ENCODE results near the gene FCN1. TPM values are rescaled to one million over a fixed set of nuclear protein-coding genes. Genes with fewer than 3 reads are reported as not detected.

Gene FCN1
- total RNA-seq, 4 donors from 2014 or later = 0.46 to 3.4 (median 1.6) TPM

DNA sequence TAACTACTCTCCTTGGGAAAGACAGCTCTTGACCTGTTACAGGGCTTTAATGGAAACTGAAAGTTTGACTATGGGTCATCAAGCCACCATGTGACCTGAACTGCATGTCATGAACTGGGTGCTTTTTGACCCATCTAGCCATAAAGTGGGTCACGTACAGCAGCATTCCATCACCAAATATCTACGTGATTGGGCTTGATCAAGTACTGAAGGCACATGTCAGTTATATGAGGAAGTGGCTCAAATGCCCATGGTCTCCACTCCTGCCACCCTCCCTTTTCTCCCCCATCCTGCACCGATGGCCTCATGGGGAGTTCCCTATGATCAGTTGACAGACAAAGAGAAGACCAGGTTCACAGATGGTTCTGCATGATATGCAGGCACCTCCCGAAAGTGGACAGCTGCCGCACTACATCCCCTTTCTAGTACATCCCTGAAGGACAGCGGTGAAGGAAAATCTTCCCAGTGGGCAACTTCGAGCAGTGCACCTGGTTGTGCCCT, 7.3 kb upstream of the FCN1 start:
- H3K9me3 ChIP-seq = no peaks in the 10 kb centered on the region
- intact Hi-C loops (cut with DNase I; ENCODE audit: low total_unique reads) (no loop called here), in situ Hi-C loops (cut with MboI; ENCODE audit: low sequenced_read_pairs in 4 of 4) (no loop called here)
- H3K4me1 ChIP-seq = no peaks in the 10 kb centered on the region
- no peak for ATAC-seq
- no peak overlapping the region for H3K27ac ChIP-seq
- no peak for DNase-seq
- no peaks in the 10 kb centered on the region for H3K36me3 ChIP-seq
- no peaks in the 10 kb centered on the region for H3K27me3 ChIP-seq
- TF ChIP-seq POLR2A (IDR thresholded peaks at IDR 0.05) = no peak
- TF ChIP-seq, protein P1, sequence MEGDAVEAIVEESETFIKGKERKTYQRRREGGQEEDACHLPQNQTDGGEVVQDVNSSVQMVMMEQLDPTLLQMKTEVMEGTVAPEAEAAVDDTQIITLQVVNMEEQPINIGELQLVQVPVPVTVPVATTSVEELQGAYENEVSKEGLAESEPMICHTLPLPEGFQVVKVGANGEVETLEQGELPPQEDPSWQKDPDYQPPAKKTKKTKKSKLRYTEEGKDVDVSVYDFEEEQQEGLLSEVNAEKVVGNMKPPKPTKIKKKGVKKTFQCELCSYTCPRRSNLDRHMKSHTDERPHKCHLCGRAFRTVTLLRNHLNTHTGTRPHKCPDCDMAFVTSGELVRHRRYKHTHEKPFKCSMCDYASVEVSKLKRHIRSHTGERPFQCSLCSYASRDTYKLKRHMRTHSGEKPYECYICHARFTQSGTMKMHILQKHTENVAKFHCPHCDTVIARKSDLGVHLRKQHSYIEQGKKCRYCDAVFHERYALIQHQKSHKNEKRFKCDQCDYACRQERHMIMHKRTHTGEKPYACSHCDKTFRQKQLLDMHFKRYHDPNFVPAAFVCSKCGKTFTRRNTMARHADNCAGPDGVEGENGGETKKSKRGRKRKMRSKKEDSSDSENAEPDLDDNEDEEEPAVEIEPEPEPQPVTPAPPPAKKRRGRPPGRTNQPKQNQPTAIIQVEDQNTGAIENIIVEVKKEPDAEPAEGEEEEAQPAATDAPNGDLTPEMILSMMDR (IDR thresholded peaks at IDR 0.05 in 4 of 5, conservative IDR thresholded peaks at IDR 0.05 in 1 of 5) = no peak
- H3K4me3 ChIP-seq = no peak overlapping the region

DNA sequence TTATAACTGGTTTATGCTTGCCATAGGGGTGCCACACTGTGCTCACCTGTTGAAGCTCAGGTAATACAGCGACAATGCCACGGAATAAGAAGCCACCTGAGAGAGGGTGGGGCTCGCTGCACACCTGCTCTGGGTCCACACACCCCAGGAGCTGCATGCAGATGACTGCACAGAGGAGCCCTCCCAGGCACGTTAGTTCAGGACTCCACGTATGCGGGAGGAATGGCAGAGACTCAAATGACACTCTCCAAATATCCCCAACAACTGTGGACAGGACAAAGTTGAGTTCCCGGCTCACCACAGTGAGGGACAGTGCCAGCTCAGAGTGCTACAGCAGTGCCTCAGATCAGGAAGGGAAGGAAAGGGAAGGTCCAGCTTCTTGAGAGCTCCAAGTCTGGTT, 5.8 kb upstream of the FCN1 start:
- no peaks in the 10 kb centered on the region for H3K9me3 ChIP-seq
- intact Hi-C loops (cut with DNase I; ENCODE audit: low total_unique reads) = no loop called here
- H3K4me3 ChIP-seq = no peak overlapping the region
- ATAC-seq (no peak), DNase-seq (no peak)
- TF ChIP-seq POLR2A (IDR thresholded peaks at IDR 0.05) = no peak
- TF ChIP-seq, protein P1 (IDR thresholded peaks at IDR 0.05 in 4 of 5, conservative IDR thresholded peaks at IDR 0.05 in 1 of 5) = no peak
- H3K27ac ChIP-seq = no peak overlapping the region
- H3K36me3 ChIP-seq = no peaks in the 10 kb centered on the region
- H3K27me3 ChIP-seq = peaks cover 0 to 6% (median 0%) of the 10 kb centered on the region in 3 donors
- H3K4me1 ChIP-seq = no peaks in the 10 kb centered on the region
- in situ Hi-C loops (cut with MboI; ENCODE audit: low sequenced_read_pairs in 4 of 4) = no loop called here

DNA sequence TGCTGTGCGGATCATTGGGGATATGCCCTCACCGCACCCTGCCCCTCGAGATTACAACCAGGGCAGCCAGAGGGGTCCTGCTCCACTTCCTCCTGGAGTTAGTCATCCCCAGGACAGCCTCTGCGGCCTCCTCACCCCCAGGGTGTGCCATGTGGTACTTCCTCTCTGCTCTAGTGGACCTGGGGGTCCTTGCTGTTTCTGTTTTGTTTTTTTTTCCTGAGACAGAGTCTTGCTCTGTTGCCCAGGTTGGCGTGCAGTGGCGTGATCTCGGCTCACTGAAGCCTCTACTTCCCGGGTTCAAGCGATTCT, 5.2 kb upstream of the FCN1 start:
- Histone ChIP-seq H3K27me3 (peaks cover 0 to 6% (median 0%) of the 10 kb centered on the region in 3 donors), H3K4me3 (no peak overlapping the region), H3K27ac (no peak overlapping the region), H3K36me3 (no peaks in the 10 kb centered on the region), H3K4me1 (no peaks in the 10 kb centered on the region), H3K9me3 (no peaks in the 10 kb centered on the region)
- ATAC-seq (no peak), DNase-seq (no peak)
- intact Hi-C loops (cut with DNase I; ENCODE audit: low total_unique reads) (no loop called here), in situ Hi-C loops (cut with MboI; ENCODE audit: low sequenced_read_pairs in 4 of 4) (no loop called here)
- TF ChIP-seq, protein P1 (IDR thresholded peaks at IDR 0.05 in 4 of 5, conservative IDR thresholded peaks at IDR 0.05 in 1 of 5) = no peak
- no peak for TF ChIP-seq POLR2A (IDR thresholded peaks at IDR 0.05)

DNA sequence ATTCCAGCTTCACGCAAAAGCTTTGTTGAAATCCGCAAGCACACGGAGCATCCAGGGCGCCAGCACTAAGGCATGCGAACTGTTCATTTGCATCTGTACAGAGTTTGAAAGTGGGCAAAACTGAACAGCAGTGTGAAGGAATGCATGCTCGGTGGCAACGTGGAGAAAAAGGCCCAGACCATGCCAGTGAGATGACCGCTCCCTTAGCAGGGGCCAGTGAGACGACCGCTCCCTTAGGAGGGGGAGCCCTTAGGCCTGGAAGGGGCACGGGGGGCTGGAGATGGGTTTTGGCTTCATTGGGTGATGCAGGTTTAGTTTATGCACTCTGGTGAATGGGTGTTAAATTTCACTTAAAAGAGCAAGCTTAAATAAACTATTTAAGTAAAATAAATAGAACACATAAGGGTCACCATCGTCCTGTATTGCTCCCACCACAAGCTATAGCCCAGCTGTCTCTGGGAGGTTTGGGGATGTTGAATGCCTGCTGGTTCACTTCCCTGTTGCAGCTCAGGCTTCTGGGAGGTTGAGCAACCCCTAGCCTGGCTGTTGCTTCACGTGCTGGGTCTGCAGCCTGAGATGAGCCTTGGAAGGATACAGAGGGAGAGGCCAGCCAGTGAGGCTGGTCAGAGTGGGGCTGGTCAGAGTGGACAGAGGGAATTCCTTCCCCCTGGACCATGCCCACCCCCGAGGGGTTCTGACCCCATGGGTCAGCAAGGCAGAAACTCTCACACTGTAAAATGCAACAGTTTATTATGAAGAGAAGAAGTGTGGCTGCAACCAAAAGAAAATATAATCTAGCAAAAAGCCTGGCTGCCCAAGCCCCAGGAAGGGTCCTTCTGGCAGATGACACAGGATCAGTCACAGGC, 4.6 kb upstream of the FCN1 start:
- Histone ChIP-seq H3K27ac (no peak overlapping the region), H3K4me3 (no peak overlapping the region), H3K36me3 (no peaks in the 10 kb centered on the region), H3K27me3 (peaks cover 0 to 6% (median 0%) of the 10 kb centered on the region in 3 donors), H3K9me3 (no peaks in the 10 kb centered on the region), H3K4me1 (no peaks in the 10 kb centered on the region)
- DNase-seq (peak; percentile 25 to 49), ATAC-seq (no peak)
- no peak for TF ChIP-seq POLR2A (IDR thresholded peaks at IDR 0.05)
- TF ChIP-seq, protein P1 (IDR thresholded peaks at IDR 0.05 in 4 of 5, conservative IDR thresholded peaks at IDR 0.05 in 1 of 5) = no peak
- in situ Hi-C loops (cut with MboI; ENCODE audit: low sequenced_read_pairs in 4 of 4) (no loop called here), intact Hi-C loops (cut with DNase I; ENCODE audit: low total_unique reads) (no loop called here)
